HG03378 (cell line): ENCODE data around the gene WDR81.
"Not testable (repeated sequence)": the region's sequence is repeated elsewhere in the genome, so short reads cannot be mapped to it uniquely, and the experiment has no call there.

Experiments
- ATAC-seq: cut with Tn5 transposase; IDR thresholded peaks from one replicate; pipeline ENCODE4 v1.9.1; 2021; ENCODE audit warnings: mild to moderate bottlenecking, moderate library complexity; ENCODE audit not compliant: unreplicated experiment

Gene WDR81

GRCh38 chr17:1713160-1713877 lies 11.2 kb upstream of the WDR81 start:
- ATAC-seq = no peak

DNA sequence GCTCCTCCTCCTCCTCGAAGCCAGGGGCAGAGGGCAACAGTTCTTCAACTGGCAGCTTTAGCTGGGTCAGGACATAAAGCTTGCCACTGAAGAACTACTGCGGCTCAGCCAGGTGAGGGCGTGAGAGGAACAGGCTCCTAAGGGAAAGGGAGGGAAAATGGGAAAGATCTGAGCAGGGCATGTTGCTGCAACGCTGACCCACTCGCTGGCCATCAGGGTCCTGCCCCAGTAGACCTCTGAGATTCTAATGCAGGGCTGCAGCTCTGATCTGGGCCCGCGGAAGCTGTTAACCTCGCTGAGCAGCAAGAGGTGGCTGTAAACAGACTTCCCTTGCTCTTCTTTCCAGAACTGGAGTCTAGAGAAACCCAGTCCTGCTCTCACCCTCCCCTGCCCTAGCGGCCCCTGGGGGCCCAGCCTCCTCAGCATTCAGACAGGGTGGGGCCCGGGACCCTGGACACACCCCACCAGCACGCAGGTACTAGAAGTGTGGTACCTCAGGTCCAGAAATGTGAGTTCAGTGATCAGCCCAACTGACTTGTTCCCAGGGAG lies 10.6 kb upstream of the WDR81 start:
- ATAC-seq = no peak

GRCh38 chr17:1714427-1714979 lies 10.0 kb upstream of the WDR81 start:
- no peak for ATAC-seq

DNA sequence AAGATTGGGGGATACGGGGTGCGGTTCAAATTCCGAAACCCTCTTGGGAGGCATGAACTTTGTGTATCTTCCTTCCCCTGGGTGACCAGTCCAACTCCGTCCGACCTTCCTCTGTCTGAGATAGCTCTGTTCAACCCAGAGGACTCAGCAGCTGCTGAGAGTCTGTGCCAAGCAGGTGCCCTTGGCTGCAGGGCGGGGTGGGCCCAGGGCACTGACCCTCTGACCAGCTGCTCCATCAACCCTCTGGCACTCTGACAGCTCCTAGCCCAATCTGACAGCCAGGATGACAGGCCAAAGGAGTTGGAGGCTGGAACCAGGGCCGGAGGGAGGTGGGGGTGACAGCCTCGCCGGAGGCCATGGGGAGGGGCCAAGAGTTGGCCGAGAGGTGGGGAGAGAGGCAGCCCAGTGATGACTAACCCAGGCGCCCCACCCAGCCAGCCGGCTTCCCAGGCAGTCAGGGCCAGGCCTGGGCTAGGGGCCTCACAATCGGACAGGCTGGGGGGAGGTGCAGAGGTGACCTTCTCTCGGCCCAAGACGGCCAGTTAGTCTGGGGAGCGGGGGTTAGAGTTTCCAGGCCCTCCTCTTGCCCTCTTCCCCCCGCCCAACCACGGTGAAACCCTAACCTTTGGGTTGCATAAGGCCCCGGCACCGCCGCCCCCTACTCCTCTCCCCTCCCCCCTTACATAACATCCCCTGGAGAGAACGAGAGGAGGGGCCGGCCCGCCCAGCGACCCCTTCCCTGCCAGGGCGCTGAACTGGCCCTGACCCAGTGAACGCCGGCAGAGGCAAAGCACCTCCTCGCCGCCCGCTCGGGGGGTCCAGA lies 9.3 kb upstream of the WDR81 start:
- no peak for ATAC-seq

GRCh38 chr17:1715803-1716075 lies 8.8 kb upstream of the WDR81 start:
- ATAC-seq = no peak

DNA sequence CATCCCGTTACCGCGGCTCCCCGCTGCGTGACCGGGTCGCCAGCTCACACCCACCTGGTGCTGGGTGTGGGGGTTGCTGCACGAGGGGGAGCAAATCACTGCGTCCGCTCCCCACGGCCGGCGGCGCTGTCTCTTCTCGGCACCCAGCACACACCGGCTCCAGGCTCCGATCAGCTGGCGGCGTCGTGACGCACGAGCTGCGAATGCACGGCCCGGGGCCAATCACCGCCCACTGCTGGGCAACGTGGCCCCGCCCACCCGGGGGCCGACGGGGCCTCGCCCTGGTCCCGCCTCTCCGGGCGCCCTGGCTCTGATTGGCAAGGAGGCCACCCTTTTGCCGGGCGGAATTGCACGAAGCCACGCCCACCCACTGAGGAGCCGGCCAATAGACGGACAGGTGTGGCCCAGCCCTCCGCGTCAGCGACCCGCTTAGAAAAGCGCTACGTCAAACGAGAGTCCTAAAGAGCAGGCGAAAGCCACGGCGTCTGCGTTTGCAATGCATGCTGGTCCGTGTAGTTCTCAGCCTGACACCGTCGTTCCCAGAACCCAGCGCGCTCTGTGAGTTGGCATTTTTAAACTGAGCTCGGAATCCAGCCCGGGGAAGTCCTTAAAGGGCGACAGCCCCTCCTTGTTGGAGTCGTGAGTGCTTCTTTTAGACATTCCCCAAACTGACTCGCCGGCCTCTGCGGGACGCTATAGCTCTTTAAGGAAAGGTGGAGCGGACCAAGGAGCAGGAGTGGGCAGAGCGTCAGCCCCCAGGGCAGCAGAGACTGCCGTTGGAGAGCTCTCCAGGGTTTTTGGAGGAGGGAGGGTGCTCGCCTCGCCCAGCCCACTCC lies 8.2 kb upstream of the WDR81 start:
- ATAC-seq = peak; percentile 70

- peak; percentile 58 for ATAC-seq
Observed at GRCh38 chr17:1716912-1717695, 7.4 kb upstream of the WDR81 start.

DNA sequence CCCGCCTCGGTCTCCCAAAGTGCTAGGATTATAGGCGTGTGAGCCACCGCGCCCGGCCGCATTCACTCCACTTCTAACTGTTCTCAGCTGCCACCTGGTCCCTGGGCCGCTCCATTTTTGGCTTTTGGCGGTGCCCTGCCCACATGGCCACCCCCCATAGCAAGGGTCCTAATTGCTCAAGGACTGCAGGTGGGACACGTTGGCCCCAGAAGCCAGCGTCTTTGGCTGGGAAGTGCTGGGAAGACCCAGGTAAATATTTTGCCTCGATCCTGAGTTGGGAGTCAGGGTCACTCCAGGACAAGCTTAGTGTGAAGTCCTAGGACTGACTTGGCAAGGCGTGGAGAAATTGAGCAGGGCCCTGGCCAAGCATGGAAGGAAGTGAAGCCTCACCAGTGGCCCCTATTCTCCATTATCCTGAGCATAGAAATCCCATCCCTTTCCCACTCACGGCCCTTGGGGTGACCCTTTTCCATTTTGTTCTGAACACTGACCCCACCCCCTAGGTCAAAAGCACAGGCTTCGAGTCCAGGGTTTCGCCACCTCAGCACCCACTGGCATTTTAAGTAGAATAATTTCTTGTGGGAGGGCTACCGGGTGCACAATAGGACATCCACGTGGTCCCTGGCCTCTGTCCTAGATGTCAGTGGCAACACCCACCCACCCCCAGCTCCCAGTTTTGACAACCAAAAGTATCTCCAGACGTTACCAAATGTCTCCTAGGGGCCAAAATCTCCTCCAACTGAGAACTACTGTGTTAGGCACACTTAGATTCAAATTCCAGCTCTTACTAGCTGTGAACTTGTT lies 5.9 kb upstream of the WDR81 start:
- ATAC-seq = no peak

- no peak for ATAC-seq
Observed at GRCh38 chr17:1720856-1721386, 3.6 kb upstream of the WDR81 start.

DNA sequence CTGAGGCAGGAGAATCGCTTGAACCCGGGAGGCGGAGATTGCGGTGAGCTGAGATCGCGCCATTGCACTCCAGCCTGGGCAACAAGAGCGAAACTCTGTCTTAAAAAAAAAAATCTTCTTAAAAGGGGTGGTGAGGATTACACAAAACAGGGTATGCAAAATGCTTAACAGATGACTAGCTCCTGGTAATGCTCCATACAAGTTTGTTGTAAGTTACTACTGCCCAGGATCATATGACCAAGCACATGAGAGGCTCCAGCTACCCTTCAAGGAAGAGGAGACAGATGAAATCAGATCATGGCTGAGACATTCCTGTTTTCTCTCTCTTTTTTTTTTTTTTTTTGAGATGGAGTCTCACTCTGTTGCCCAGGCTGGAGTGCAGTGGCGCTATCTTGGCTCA lies 2.5 kb upstream of the WDR81 start:
- not testable (repeated sequence) for ATAC-seq

GRCh38 chr17:1724869-1725641 lies 551 bp downstream of the WDR81 start:
- no peak for ATAC-seq

GRCh38 chr17:1725642-1726511 lies 1.4 kb downstream of the WDR81 start:
- ATAC-seq = no peak

DNA sequence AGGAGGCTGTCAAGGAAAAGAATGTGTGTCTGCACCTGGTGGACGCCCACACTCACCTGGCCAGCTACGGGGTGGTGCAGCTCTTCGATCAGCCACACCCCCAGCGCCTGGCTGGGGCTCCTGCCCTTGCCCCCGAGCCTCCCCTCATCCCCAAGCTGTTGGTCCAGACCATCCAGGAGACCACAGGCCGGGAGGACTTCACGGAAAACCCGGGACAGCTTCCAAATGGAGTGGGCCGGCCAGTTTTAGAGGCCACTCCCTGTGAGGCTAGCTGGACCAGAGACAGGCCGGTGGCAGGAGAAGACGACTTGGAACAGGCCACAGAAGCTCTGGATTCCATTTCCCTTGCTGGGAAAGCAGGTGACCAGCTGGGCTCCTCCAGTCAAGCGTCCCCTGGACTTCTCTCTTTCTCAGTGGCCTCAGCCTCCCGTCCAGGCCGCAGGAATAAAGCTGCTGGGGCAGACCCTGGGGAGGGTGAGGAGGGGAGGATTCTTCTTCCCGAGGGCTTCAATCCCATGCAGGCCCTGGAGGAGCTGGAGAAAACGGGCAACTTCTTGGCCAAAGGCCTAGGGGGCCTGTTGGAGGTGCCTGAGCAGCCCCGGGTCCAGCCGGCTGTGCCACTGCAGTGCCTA lies 2.2 kb downstream of the WDR81 start:
- no peak for ATAC-seq

- ATAC-seq = no peak
Observed at GRCh38 chr17:1727258-1727789, 2.8 kb downstream of the WDR81 start.

- no peak for ATAC-seq
Observed at GRCh38 chr17:1727876-1728630, 3.5 kb downstream of the WDR81 start.

DNA sequence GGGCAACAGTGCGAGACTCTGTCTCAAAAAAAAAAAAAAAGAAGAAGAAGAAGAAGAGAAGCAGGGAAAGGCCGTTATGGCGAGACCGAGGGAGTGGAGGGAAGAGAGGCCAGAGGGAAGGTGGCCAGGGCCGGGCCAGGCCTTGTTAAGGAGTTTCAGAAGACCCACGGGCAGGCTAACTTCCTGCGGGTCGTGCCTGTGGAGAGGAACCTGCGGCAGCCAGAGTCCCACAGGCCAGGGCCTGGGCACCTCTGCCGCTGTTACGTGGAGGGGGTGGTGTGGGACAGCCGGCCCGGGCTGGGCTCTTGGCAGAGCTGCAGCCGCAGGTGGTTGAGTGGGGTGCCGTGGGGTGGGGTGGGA lies 5.4 kb downstream of the WDR81 start:
- no peak for ATAC-seq
